ENCODE data around the gene OR5B3.
"Not testable (repeated sequence)": the region's sequence is repeated elsewhere in the genome, so short reads cannot be mapped to it uniquely, and the experiment has no call there.

The OR5B3 gene

GRCh38 chr11:58399622-58400021 lies 7.1 kb downstream of the OR5B3 start:
- not testable (repeated sequence) for H3K9me3 ChIP-seq (ENCODE audit: control insufficient read depth in 1 of 2, low read length in 2 of 2); H3K9ac ChIP-seq (ENCODE audit: low read depth in 1 of 2, low read length in 2 of 2); H3K36me3 ChIP-seq (ENCODE audit: control insufficient read depth in 1 of 2, insufficient read depth in 2 of 2, low read length in 2 of 2); H3K27ac ChIP-seq (ENCODE audit: low read depth, low read length); H3K27me3 ChIP-seq (ENCODE audit: control insufficient read depth in 1 of 2, insufficient read depth in 2 of 2, low read length in 2 of 2); H3K4me1 ChIP-seq (ENCODE audit: control insufficient read depth in 1 of 2, insufficient read depth in 2 of 2, low read length in 2 of 2); H3K4me3 ChIP-seq (ENCODE audit: low read depth in 1 of 2, low read length in 2 of 2)

GRCh38 chr11:58395581-58395980 lies 11.1 kb downstream of the OR5B3 start:
- Histone ChIP-seq H3K4me1 (ENCODE audit: control insufficient read depth in 1 of 2, insufficient read depth in 2 of 2, low read length in 2 of 2) (no peaks in the 10 kb centered on the region), H3K9ac (ENCODE audit: low read depth in 1 of 2, low read length in 2 of 2) (no peak overlapping the region), H3K27me3 (ENCODE audit: control insufficient read depth in 1 of 2, insufficient read depth in 2 of 2, low read length in 2 of 2) (no peaks in the 10 kb centered on the region), H3K36me3 (ENCODE audit: control insufficient read depth in 1 of 2, insufficient read depth in 2 of 2, low read length in 2 of 2) (no peaks in the 10 kb centered on the region), H3K9me3 (ENCODE audit: control insufficient read depth in 1 of 2, low read length in 2 of 2) (peaks cover 0 to 4% of the 10 kb centered on the region in 2 donors), H3K27ac (ENCODE audit: low read depth, low read length) (no peak overlapping the region), H3K4me3 (ENCODE audit: low read depth in 1 of 2, low read length in 2 of 2) (no peak overlapping the region)

- Histone ChIP-seq H3K27me3 (ENCODE audit: control insufficient read depth in 1 of 2, insufficient read depth in 2 of 2, low read length in 2 of 2) (no peaks in the 10 kb centered on the region), H3K9ac (ENCODE audit: low read depth in 1 of 2, low read length in 2 of 2) (no peak overlapping the region), H3K9me3 (ENCODE audit: control insufficient read depth in 1 of 2, low read length in 2 of 2) (peaks cover 0 to 4% of the 10 kb centered on the region in 2 donors), H3K4me3 (ENCODE audit: low read depth in 1 of 2, low read length in 2 of 2) (no peak overlapping the region), H3K4me1 (ENCODE audit: control insufficient read depth in 1 of 2, insufficient read depth in 2 of 2, low read length in 2 of 2) (no peaks in the 10 kb centered on the region), H3K27ac (ENCODE audit: low read depth, low read length) (no peak overlapping the region), H3K36me3 (ENCODE audit: control insufficient read depth in 1 of 2, insufficient read depth in 2 of 2, low read length in 2 of 2) (no peaks in the 10 kb centered on the region)
Measured at GRCh38 chr11:58394195-58394594, 12.5 kb downstream of the OR5B3 start.

- Histone ChIP-seq H3K4me3 (ENCODE audit: low read depth in 1 of 2, low read length in 2 of 2) (no peak overlapping the region), H3K27me3 (ENCODE audit: control insufficient read depth in 1 of 2, insufficient read depth in 2 of 2, low read length in 2 of 2) (no peaks in the 10 kb centered on the region), H3K4me1 (ENCODE audit: control insufficient read depth in 1 of 2, insufficient read depth in 2 of 2, low read length in 2 of 2) (no peaks in the 10 kb centered on the region), H3K36me3 (ENCODE audit: control insufficient read depth in 1 of 2, insufficient read depth in 2 of 2, low read length in 2 of 2) (no peaks in the 10 kb centered on the region), H3K27ac (ENCODE audit: low read depth, low read length) (no peak overlapping the region), H3K9ac (ENCODE audit: low read depth in 1 of 2, low read length in 2 of 2) (no peak overlapping the region), H3K9me3 (ENCODE audit: control insufficient read depth in 1 of 2, low read length in 2 of 2) (peaks cover 0 to 4% of the 10 kb centered on the region in 2 donors)
Measured at GRCh38 chr11:58392746-58393145, 13.9 kb downstream of the OR5B3 start.

- no peak overlapping the region for H3K4me3 ChIP-seq (ENCODE audit: low read depth in 1 of 2, low read length in 2 of 2)
- peaks cover 0 to 4% of the 10 kb centered on the region in 2 donors for H3K9me3 ChIP-seq (ENCODE audit: control insufficient read depth in 1 of 2, low read length in 2 of 2)
- H3K27me3 ChIP-seq (ENCODE audit: control insufficient read depth in 1 of 2, insufficient read depth in 2 of 2, low read length in 2 of 2) = no peaks in the 10 kb centered on the region
- no peaks in the 10 kb centered on the region for H3K4me1 ChIP-seq (ENCODE audit: control insufficient read depth in 1 of 2, insufficient read depth in 2 of 2, low read length in 2 of 2)
- H3K36me3 ChIP-seq (ENCODE audit: control insufficient read depth in 1 of 2, insufficient read depth in 2 of 2, low read length in 2 of 2) = no peaks in the 10 kb centered on the region
- no peak overlapping the region for H3K27ac ChIP-seq (ENCODE audit: low read depth, low read length)
- H3K9ac ChIP-seq (ENCODE audit: low read depth in 1 of 2, low read length in 2 of 2) = no peak overlapping the region
Measured at GRCh38 chr11:58391879-58392278, 14.8 kb downstream of the OR5B3 start.

GRCh38 chr11:58390551-58391063 lies 16.1 kb downstream of the OR5B3 start:
- Histone ChIP-seq H3K27me3 (ENCODE audit: control insufficient read depth in 1 of 2, insufficient read depth in 2 of 2, low read length in 2 of 2) (no peaks in the 10 kb centered on the region), H3K4me3 (ENCODE audit: low read depth in 1 of 2, low read length in 2 of 2) (no peak overlapping the region)

GRCh38 chr11:58358969-58359368 lies 47.7 kb downstream of the OR5B3 start, which contains the start of gene OR5B17:
Gene OR5B17, minus strand, starts transcription at chr11:58359069. Its CDS starts 0 bp downstream, at chr11:58359069.
- no peak within 1 kb of the TSS for H3K9ac ChIP-seq (ENCODE audit: low read depth in 1 of 2, low read length in 2 of 2)
- no peaks in the 10 kb centered on the region for H3K36me3 ChIP-seq (ENCODE audit: control insufficient read depth in 1 of 2, insufficient read depth in 2 of 2, low read length in 2 of 2)
- no peak within 1 kb of the TSS for H3K27ac ChIP-seq (ENCODE audit: low read depth, low read length)
- no peaks in the 10 kb centered on the region for H3K9me3 ChIP-seq (ENCODE audit: control insufficient read depth in 1 of 2, low read length in 2 of 2)
- no peak within 1 kb of the TSS for H3K4me3 ChIP-seq (ENCODE audit: low read depth in 1 of 2, low read length in 2 of 2)
- no peaks in the 10 kb centered on the region for H3K27me3 ChIP-seq (ENCODE audit: control insufficient read depth in 1 of 2, insufficient read depth in 2 of 2, low read length in 2 of 2)
- no peaks in the 10 kb centered on the region for H3K4me1 ChIP-seq (ENCODE audit: control insufficient read depth in 1 of 2, insufficient read depth in 2 of 2, low read length in 2 of 2)

More at GRCh38 chr11:58390551-58391063, 16.1 kb downstream of the OR5B3 start:
- Histone ChIP-seq H3K9me3 (ENCODE audit: control insufficient read depth in 1 of 2, low read length in 2 of 2) (peaks cover 0 to 4% of the 10 kb centered on the region in 2 donors), H3K36me3 (ENCODE audit: control insufficient read depth in 1 of 2, insufficient read depth in 2 of 2, low read length in 2 of 2) (no peaks in the 10 kb centered on the region), H3K27ac (ENCODE audit: low read depth, low read length) (no peak overlapping the region), H3K9ac (ENCODE audit: low read depth in 1 of 2, low read length in 2 of 2) (no peak overlapping the region), H3K4me1 (ENCODE audit: control insufficient read depth in 1 of 2, insufficient read depth in 2 of 2, low read length in 2 of 2) (no peaks in the 10 kb centered on the region)

GRCh38 chr11:58354727-58355126 lies 51.9 kb downstream of the OR5B3 start:
- H3K27me3 ChIP-seq (ENCODE audit: control insufficient read depth in 1 of 2, insufficient read depth in 2 of 2, low read length in 2 of 2) = no peaks in the 10 kb centered on the region
- no peaks in the 10 kb centered on the region for H3K9me3 ChIP-seq (ENCODE audit: control insufficient read depth in 1 of 2, low read length in 2 of 2)
- H3K4me1 ChIP-seq (ENCODE audit: control insufficient read depth in 1 of 2, insufficient read depth in 2 of 2, low read length in 2 of 2) = no peaks in the 10 kb centered on the region
- H3K36me3 ChIP-seq (ENCODE audit: control insufficient read depth in 1 of 2, insufficient read depth in 2 of 2, low read length in 2 of 2) = no peaks in the 10 kb centered on the region
- H3K9ac ChIP-seq (ENCODE audit: low read depth in 1 of 2, low read length in 2 of 2) = no peak overlapping the region
- H3K4me3 ChIP-seq (ENCODE audit: low read depth in 1 of 2, low read length in 2 of 2) = no peak overlapping the region
- no peak overlapping the region for H3K27ac ChIP-seq (ENCODE audit: low read depth, low read length)

Measured in duodenal mucosa (tissue), 2 donors.